ENCODE results near the gene RELA.
"Not testable (repeated sequence)": the region's sequence is repeated elsewhere in the genome, so short reads cannot be mapped to it uniquely, and the experiment has no call there.

The RELA gene

GRCh38 chr11:65663639-65664200, 1.0 kb upstream of the RELA start:
- DNase-seq, result peak; percentile 57

DNA sequence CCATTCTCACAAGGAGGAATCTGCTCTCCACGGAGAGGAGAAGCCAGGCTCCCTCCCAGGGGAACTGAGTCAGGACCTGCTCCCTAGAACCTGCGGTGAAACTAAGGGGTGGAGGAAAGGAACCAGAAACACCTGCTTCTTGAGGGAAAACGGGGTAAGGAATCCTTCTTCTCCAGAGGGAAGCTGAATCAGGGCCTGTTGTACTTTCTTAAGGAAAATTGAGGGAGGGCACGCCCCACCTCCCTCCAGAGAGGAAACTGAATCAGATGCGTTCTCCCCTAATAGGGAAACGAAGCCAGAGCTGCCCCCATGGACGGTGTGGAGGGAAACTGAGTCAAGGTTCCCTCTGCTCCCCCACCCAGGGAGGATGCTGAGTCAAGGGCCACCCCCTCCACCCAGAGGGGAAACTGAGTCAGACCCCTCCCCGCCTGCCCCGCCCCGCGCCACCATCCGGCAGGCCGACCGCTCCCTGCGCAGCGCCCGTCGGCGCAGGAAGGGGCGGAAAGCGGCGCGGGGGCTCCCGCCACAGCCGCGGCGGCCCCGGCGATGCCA, 393 bp downstream of the RELA start:
- peak; percentile 21 for DNase-seq

DNA sequence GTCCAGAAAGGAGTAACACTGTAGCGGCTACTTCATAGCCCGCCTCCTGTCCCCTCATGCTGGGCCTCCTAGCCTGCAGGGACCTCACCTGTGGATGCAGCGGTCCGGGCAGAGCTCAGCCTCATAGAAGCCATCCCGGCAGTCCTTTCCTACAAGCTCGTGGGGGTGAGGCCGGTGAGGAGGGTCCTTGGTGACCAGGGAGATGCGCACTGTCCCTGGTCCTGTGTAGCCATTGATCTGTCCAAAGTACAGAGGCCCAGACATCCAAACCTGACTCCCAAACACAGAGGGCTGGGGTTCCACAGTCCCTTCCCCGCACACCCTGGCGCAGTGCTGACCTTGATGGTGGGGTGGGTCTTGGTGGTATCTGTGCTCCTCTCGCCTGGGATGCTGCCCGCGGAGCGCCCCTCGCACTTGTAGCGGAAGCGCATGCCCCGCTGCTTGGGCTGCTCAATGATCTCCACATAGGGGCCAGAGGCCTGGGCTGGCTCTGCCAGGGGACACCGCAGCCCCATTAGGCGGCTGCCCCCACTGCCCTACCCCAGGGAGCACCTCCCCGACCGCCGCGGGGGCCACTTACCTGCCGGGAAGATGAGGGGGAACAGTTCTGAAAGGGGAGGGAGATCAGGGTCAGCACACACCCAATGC, 993 bp downstream of the RELA start:
- no peak for DNase-seq

DNA sequence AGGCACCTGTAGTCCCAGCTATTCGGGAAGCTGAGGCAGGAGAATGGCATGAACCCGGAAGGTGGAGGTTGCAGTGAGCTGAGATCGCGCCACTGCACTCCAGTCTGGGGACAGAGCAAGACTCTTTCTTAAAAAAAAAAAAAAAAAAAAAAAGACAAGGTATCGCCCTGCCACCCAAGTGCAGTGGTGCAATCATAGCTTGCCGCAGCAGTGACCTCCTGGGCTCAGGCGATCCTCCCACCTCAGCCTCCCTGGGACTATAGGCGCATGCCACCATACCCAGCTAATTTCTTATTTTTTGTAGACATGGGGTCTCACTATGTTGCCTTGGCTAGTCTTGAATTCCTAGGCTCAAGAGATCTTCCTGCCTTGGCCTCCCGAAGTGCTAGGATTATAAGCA, 1.8 kb downstream of the RELA start:
- not testable (repeated sequence) for DNase-seq

DNA sequence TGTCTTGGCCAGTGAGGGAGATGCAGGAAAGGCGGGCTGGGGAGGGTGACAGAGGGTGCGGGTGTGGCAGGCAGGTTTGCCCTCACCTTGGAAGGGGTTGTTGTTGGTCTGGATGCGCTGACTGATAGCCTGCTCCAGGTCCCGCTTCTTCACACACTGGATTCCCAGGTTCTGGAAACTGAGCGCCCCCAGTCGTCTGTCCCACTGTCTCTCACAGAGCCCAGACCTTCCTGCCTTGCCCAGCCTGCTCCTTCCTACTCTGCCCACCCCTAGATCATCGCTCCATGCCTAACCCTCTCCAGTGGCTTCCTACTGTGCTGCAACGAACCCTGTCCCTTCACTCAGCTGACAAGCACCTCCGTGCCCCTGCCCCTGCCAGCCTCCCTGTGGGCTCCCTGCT, 2.7 kb downstream of the RELA start:
- DNase-seq, result no peak

DNA sequence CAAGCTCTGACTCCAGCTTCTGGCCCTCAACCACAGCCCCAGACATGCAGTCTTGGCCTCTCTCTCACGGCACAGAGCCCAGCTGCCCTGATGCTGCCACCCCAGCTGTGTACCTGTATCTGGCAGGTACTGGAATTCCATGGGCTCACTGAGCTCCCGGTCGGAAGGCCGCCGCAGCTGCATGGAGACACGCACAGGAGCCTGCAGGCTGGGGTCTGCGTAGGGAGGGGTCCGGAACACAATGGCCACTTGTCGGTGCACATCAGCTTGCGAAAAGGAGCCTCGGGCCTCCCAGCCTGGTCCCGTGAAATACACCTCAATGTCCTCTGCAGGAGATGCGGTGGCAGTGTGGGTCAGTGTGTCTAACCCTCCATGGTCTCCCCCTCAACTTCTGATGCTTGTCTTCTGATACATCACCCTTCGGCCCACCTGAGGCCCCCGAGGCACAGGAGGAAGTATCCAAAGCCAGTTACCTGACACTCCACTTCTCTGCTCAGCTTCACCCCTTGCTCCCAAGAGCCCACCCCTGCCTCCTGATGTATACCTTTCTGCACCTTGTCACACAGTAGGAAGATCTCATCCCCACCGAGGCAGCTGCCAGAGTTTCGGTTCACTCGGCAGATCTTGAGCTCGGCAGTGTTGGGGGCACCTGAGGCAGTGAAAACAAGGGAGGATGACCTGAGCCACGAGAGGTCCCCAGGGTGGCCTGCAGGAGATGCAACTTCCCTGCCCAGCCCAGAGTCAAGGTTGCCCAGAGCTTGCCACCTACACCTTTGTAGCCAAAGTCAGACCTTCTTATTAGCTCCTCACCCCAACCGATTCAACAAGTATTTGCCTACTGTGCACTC, 4.3 kb downstream of the RELA start:
- no peak for DNase-seq

GRCh38 chr11:65657426-65657825, 5.3 kb downstream of the RELA start:
- DNase-seq, result no peak

DNA sequence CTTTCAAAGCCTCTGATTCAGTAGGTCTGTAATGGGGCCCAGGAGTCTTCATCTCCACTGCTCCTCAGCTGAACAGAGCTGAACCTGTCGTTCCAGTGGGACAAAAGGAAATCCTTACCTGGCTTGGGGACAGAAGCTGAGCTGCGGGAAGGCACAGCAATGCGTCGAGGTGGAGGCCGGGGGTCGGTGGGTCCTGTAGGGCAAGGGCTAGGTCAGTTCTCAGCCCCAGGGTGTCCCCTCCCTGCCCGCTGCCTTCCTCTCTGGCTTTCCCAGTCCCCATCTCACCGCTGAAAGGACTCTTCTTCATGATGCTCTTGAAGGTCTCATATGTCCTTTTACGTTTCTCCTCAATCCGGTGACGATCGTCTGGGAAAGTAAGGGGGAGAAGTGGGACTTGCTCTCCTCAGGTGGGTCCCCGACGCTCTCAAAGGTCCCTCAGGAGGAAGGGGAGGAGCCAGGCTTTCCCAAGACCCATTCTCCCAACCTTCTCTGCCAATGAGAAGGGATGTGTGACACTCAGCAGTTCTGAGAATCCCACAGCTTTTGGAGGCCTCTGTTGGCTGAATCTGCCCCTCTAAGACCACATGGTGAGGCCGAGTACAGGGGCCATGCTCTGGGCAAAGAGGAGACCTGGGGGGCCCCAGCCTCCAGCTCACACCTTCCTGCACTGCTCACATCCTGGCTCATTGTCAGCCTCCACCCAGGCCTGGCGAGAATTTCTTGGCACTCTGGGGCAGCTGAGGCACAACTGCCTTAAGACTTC, 7.0 kb downstream of the RELA start:
- no peak for DNase-seq

GRCh38 chr11:65654375-65655349, 8.1 kb downstream of the RELA start:
- no peak for DNase-seq

DNA sequence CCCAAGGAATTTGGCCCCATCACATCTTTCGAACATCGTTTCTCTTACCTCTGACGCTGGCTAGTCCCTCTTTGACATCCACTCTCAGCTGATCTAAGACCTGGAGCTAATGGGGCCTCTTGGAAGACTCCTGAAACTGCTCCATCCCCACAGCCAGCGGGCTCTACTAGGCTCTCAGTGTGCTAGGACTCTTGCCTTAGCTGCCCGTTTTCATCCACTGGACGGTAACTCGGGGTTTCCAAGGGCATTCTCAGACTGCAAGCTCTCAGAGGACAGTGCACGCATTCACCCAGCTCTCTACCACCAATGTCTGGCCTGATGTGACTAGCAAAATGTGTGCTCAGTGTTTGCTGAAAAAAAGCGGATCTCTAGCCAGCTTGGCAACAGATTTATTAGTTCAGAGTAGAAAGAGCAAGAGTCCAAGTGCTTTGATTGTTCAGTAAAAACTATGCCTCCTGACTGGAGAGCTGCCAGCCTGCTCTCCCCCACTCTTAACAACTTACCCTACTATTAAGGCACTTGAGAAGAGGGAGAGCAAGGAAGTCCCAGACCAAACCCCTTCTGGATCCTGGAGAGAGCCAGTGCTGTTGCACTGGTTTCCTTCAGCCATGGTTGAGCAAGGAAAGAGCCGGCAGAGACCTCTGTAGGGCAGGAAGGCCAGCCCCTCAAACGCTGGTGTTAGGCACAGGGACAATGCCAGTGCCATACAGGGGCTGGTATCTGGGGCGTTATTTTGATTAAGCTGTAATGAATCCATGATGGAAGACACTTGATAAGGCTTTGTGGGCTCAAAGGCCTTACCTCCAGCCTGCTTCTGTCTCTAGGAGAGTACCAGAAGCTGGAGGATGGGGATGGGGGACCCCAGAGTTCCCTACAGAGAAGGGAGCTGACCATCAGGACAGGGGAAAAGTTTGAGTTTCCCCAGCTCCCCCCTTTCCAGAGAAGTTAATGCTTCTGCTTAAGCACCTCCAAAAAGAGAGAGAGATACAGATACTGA, 9.2 kb downstream of the RELA start:
- no peak for DNase-seq

DNA sequence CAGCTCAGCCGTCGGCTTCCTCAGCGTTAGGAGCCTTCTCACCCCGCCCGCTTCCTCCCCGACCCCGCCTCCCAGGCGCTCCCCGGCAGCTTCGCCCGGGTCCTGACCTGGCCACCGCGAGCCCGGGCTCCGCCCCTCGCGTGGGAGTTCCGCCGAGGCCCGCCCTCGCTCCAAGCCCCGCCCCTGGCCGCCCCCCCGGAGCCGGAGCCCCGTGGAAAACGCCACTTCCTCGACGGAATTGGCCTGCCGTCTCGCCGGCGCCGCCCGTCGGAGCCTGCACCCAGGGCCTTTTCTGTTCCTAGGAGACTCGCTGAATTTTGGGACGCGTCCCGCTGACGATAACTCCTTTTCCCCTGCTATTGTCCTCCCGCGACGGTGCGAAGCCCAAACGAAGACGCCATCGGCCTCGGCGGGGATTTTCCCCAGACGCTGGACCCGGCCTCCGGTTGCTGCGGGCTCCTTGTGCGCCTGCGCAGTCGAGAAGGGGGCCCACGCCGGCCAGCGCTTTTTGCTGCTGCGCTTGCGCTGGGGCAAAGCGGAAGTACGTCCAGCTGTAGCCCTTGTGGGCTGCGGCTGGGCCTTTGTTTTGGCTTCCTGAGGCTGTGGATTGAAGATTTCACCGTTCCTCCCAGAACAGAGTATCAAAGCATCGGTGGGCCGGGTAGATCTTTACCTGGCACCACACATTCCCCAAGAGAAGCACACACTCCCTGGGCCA, 10.0 kb downstream of the RELA start:
- peak; percentile 90 for DNase-seq

DNA sequence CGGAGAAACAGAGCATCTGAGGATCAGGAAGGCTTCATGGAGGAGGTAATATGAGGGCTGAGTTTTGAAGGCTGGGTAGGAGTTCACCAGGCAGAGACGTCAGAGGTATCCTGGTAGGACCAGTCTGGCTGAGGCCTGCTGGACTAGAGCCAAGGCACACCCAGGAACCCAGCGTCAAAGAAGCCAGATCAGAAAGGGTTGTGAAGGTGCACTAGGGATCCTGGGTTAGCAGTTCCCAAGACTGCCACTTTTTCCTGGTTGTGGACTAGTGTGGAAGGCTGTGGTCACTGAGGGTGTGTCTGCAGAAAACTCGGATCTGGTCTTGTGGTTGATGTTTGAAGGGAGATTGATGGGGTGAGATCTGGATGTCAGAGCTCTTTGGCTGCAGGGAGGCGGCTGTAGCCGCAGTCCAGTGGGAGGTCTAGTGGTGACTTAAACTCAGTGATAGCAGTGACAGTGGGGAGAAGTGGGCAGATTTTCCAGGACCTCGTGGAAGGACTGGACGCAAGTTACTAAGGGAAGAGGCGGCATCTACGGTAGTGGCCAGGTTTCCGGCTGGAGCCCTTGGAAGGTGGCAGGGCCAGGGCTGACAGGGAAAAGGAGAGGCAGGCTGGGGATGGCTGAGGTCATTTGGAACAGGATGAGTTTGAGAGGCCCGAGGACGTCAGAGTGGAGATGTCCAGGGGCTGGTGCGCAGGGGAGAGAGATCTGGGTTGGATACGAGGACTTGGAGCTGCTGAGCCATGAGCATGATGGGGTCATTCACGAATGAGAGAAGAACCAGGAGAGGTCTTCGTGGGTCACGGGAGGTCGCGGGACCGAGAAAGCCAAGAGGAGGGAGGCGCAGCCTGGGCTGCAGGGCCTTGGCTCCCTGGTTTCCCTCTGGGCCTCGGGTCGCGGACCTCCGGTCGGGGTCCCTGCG, 10.9 kb downstream of the RELA start:
- no peak for DNase-seq

DNA sequence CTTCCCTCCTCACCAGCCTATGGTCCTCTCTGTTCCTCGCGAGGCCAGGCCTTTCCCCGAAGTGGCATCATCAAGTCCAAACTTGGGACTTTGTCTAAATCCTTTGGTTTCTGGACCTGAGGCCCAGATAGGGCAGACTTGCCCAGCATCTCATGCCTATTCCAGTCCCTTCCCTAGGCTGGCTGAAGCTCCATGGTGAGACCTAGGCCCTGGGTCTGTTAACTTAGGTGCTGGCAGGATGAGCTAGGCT, 11.5 kb downstream of the RELA start:
- no peak for DNase-seq

DNA sequence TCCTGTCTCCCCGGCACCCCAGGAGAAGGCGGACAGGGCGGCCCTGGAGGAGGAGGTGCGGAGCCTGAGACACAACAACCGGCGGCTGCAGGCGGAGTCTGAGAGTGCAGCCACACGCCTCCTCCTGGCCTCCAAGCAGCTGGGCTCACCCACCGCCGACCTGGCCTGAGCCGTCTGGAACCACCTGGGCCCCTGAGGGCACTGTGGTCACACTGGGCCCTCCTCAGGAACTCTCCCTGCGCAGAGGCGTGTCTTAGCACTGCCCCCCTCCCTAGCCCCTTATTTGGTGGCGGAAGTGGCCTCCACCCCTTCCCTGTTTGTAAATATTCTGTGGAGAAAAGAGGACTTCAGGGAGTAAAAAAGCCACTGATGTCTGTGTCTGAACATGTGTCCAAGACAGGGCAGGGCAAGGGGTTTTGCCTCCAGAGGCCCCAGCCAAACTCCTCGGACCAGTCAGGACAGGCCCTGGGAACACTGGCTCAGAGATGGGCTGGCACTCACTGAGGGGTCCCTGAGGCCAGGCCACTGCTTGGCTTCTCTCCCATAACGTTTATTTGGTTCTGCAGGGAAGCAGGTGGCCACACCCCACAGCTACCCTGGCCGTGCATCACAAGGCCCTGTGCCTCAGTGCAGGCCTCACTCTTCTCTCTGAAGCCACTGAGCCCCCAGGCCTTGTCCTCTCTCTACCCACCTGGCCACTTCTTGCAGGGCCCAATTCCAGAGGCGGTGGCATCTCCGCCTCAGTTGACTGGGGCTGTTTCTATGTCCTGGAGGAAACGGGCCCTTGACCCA, 12.0 kb downstream of the RELA start:
- DNase-seq, result no peak

GRCh38 chr11:65649656-65650546, 12.8 kb downstream of the RELA start:
- DNase-seq, result no peak

GRCh38 chr11:65648997-65649493, 13.7 kb downstream of the RELA start:
- DNase-seq, result no peak
